GM12878 (cell line): ENCODE results near the gene KLHL10. TPM values are rescaled to one million over a fixed set of nuclear protein-coding genes. Genes with fewer than 3 reads are reported as not detected.

Source experiments
- ATAC-seq: fragments of 200-7000 bp; cut with Tn5 transposase; 3 replicates; pipeline ENCODE4 v1.9.1; 2020; ENCODE audit warnings: mild to moderate bottlenecking, moderate library complexity
- BruUV-seq: library from RNA; stranded (reverse); fragments of 400-500 nt; replicated peaks from 2 replicates; lab custom pipeline; 2021; lab: Mats Ljungman, UMichigan
- CTCF ChIA-PET: fragments of 300-600 bp; sonication (Branson Sonifier 250); formaldehyde crosslinking; extraction: SDS; loops from one replicate; lab custom pipeline; 2021; ENCODE audit warnings: inconsistent platforms; lab: Yijun Ruan, JAX
- POLR2A ChIA-PET: fragments of 350-600 bp; formaldehyde crosslinking; extraction: SDS; loops from one replicate; lab custom pipeline; 2021; ENCODE audit warnings: inconsistent platforms; lab: Charles Lee
- RAD21 ChIA-PET: fragments of 300-600 bp; sonication (Branson Sonifier 250); formaldehyde crosslinking; loops from one replicate; lab custom pipeline; 2023; ENCODE audit warnings: antibody characterized with exemption; ENCODE audit not compliant: unreplicated experiment; lab: Charles Lee
- SMC1A ChIA-PET: fragments of 300-600 bp; sonication (Branson Sonifier 250); formaldehyde crosslinking; loops from one replicate; lab custom pipeline; 2023; ENCODE audit not compliant: unreplicated experiment, uncharacterized antibody; lab: Charles Lee
- DNase-seq: peaks from one replicate; pipeline ENCODE4 v3.0.0-alpha.2; 2011; ENCODE audit warnings: low read depth, low spot score
- FAIRE-seq: peaks from 3 replicates; lab custom pipeline; 2011; peaks lifted over from hg19 to GRCh38; lab: Jason Lieb, UNC
- H2AFZ ChIP-seq: 2 replicates; pipeline ENCODE4 v1.6.0; 2011; ENCODE audit warnings: low read depth, low read length, control low read depth; ENCODE audit not compliant: control insufficient read depth
- H3K27ac ChIP-seq: 2 replicates; pipeline ENCODE4 v1.5.1; 2011; ENCODE audit warnings: control low read depth; ENCODE audit not compliant: control insufficient read depth, insufficient read depth
- H3K27me3 ChIP-seq, 2 experiments: replicated peaks in 1 of 2; 2 replicates each; pipeline versions ENCODE4 v1.6.0 to v1.6.1; 2011; ENCODE audit warnings: low read length in 1 of 2; ENCODE audit not compliant: control insufficient read depth in 2 of 2, insufficient read depth in 2 of 2
- H3K36me3 ChIP-seq, 2 experiments: 2 replicates each; pipeline ENCODE4 v1.5.1; 2011; ENCODE audit warnings: low read length in 1 of 2; ENCODE audit not compliant: control insufficient read depth in 2 of 2, insufficient read depth in 2 of 2
- H3K4me1 ChIP-seq: 2 replicates; pipeline ENCODE4 v1.6.1; 2011; ENCODE audit warnings: mild to moderate bottlenecking, low read length, moderate library complexity, mixed read lengths; ENCODE audit not compliant: control insufficient read depth, insufficient read depth
- H3K4me2 ChIP-seq: 2 replicates; pipeline ENCODE4 v1.6.0; 2011; ENCODE audit warnings: control low read depth; ENCODE audit not compliant: control insufficient read depth, insufficient read depth
- H3K4me3 ChIP-seq: fragments of 200-600 bp; sonication (generic); 2 replicates; pipeline ENCODE4 v1.5.1; 2016
- H3K79me2 ChIP-seq: 2 replicates; pipeline ENCODE4 v1.6.0; 2011; ENCODE audit warnings: low read length; ENCODE audit not compliant: control insufficient read depth, insufficient read depth
- H3K9ac ChIP-seq: 2 replicates; pipeline ENCODE4 v1.8.0; 2011; ENCODE audit warnings: low read length, control low read depth, mixed read lengths; ENCODE audit not compliant: control insufficient read depth, insufficient read depth
- H3K9me3 ChIP-seq: replicated peaks from 3 replicates; pipeline ENCODE4 v1.5.1; 2011; ENCODE audit warnings: mild to moderate bottlenecking, low read length; ENCODE audit not compliant: control insufficient read depth, insufficient read depth
- H4K20me1 ChIP-seq: 2 replicates; pipeline ENCODE4 v1.6.0; 2011; ENCODE audit not compliant: control insufficient read depth, insufficient read depth
- CBFB ChIP-seq: IDR thresholded peaks from 2 replicates; pipeline ENCODE4 v1.6.1; 2016; ENCODE audit warnings: antibody characterized with exemption, low read depth
- CHD4 ChIP-seq: fragments of 200-600 bp; sonication (generic); IDR thresholded peaks from 2 replicates; pipeline ENCODE4 v1.6.1; 2016; ENCODE audit warnings: mild to moderate bottlenecking
- EED ChIP-seq: sonication (generic); IDR thresholded peaks from 2 replicates; pipeline ENCODE4 v1.6.1; 2016; ENCODE audit warnings: antibody characterized with exemption, low read depth
- FOXM1 ChIP-seq: IDR thresholded peaks from 2 replicates; pipeline ENCODE4 v1.6.1; 2012; ENCODE audit warnings: low read depth, mild to moderate bottlenecking, inconsistent platforms, low read length, moderate library complexity
- GATAD2B ChIP-seq: fragments of 450-650 bp; conservative IDR thresholded peaks from 2 replicates; pipeline ENCODE4 v1.6.1; 2017; ENCODE audit warnings: low read depth, mild to moderate bottlenecking, moderate library complexity
- HCFC1 ChIP-seq: fragments of 150-350 bp; IDR thresholded peaks from 2 replicates; pipeline ENCODE4 v1.6.1; 2014; ENCODE audit warnings: low read length
- HDGF ChIP-seq: fragments of 450-650 bp; IDR thresholded peaks from 2 replicates; pipeline ENCODE4 v1.6.1; 2016; ENCODE audit warnings: antibody characterized with exemption
- IKZF2 ChIP-seq, 2 experiments: fragments of 450-650 bp; IDR thresholded peaks; 2 replicates each; pipeline ENCODE4 v1.6.1; 2017; ENCODE audit warnings: mild to moderate bottlenecking in 2 of 2, moderate library complexity in 2 of 2
- ZNF24 ChIP-seq: fragments of 450-650 bp; IDR thresholded peaks from 2 replicates; pipeline ENCODE4 v1.6.1; 2017; ENCODE audit warnings: antibody characterized with exemption, mild to moderate bottlenecking
- WGBS: methylation state at CpG from one replicate; pipeline ENCODE4 v1.1.6; 2016; ENCODE audit warnings: low lambda C conversion rate; ENCODE audit not compliant: insufficient replicate concordance, insufficient coverage; ENCODE audit errors: missing lambda C conversion rate; 5-methylcytosine and 5-hydroxymethylcytosine counted together
- in situ Hi-C: fragments of 300-500 bp; cut with MboI; formaldehyde crosslinking; loops from 9 replicates; pipeline ENCODE4 v1.14.3; 2018; ENCODE audit warnings: mixed read lengths
- intact Hi-C: fragments of 100-400 bp; cut with micrococcal nuclease; formaldehyde crosslinking; loops from one replicate; pipeline ENCODE4 v1.14.2; 2022; ENCODE audit not compliant: unreplicated experiment
- polyA plus RNA-seq, 11 experiments: library from polyadenylated mRNA; depleted of rRNA in 4 of 11; unstranded in 6 of 11; stranded (reverse) in 5 of 11; fragments of >200 nt; fragmentation: Nextera tagmentation in 4 of 11; fragmentation: Illumina TruSeq in 1 of 11; extraction: Ambion mirVana in 4 of 11; extraction: Trizol in 1 of 11; gene quantifications; 1 replicate in 1 of 11; 2 replicates in 10 of 11; pipeline versions ENCODE4 v1.2.1 to v1.2.3, GENCODE V29; 2011 to 2016; ENCODE audit warnings: inconsistent platforms in 2 of 11, missing spikeins in 2 of 11, low read depth in 1 of 11
- total RNA-seq, 4 experiments: library from RNA; depleted of rRNA in 3 of 4; stranded (reverse); fragments of >200 nt in 3 of 4; fragmentation: Illumina TruSeq in 1 of 4; extraction: Trizol in 1 of 4; gene quantifications; 2 replicates each; pipeline versions ENCODE4 v1.2.1 to v1.2.3, GENCODE V29; 2013 to 2021
- TF ChIP-seq, protein P1 (sequence below): fragments of 450-650 bp; IDR thresholded peaks from 2 replicates; pipeline ENCODE4 v1.6.1; 2017; ENCODE audit warnings: mild to moderate bottlenecking
- TF ChIP-seq, protein P2 (sequence below): IDR thresholded peaks from 2 replicates; pipeline ENCODE4 v1.6.1; 2012; ENCODE audit warnings: low read depth, low read length, improper control_type of control experiment

KLHL10 gene
- total and polyA plus RNA-seq, 10 of the 15 experiments (the other 5 are each of a cell fraction or from before 2014, with no cell fraction given): 0.13 to 0.62 (median 0.20) TPM; not detected in 4

DNA sequence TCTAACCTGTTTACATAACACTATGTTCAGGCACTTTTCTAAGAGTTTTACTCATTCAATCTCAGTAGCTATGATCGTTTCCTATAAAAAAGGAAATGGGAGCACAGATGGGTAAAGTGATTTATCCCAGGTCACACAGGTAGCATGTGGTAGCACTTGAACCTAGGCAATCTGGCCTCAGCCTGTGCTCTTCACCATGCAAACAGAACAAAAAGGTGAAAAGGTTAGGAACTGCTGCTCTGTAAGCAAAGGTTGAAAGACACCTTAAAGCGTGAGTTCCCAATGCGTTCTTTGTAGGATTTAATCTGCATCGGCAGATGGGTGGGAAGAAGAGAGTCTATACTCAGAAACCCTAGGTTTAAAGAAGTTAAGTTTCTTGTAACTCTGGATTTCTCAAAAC lies 42.5 kb downstream of the KLHL10 start:
- intact Hi-C loops: no loop called here
- SMC1A ChIA-PET: no interaction called here

More for the DNA sequence above, 42.5 kb downstream of the KLHL10 start:
- H3K36me3 ChIP-seq: peaks cover 20 to 23% of the 10 kb centered on the region in 2 experiments
- no peaks in the 10 kb centered on the region for H3K9me3 ChIP-seq
- H4K20me1 ChIP-seq: no peaks in the 10 kb centered on the region
- TF ChIP-seq CBFB (no peak), HDGF (no peak), CHD4 (no peak), GATAD2B (no peak), HCFC1 (no peak), FOXM1 (no peak), IKZF2 (IDR thresholded peaks at IDR 0.05) (no peak), ZNF24 (no peak), EED (no peak)
- TF ChIP-seq, protein P1, sequence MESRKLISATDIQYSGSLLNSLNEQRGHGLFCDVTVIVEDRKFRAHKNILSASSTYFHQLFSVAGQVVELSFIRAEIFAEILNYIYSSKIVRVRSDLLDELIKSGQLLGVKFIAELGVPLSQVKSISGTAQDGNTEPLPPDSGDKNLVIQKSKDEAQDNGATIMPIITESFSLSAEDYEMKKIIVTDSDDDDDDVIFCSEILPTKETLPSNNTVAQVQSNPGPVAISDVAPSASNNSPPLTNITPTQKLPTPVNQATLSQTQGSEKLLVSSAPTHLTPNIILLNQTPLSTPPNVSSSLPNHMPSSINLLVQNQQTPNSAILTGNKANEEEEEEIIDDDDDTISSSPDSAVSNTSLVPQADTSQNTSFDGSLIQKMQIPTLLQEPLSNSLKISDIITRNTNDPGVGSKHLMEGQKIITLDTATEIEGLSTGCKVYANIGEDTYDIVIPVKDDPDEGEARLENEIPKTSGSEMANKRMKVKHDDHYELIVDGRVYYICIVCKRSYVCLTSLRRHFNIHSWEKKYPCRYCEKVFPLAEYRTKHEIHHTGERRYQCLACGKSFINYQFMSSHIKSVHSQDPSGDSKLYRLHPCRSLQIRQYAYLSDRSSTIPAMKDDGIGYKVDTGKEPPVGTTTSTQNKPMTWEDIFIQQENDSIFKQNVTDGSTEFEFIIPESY: no peak
- TF ChIP-seq, protein P2, sequence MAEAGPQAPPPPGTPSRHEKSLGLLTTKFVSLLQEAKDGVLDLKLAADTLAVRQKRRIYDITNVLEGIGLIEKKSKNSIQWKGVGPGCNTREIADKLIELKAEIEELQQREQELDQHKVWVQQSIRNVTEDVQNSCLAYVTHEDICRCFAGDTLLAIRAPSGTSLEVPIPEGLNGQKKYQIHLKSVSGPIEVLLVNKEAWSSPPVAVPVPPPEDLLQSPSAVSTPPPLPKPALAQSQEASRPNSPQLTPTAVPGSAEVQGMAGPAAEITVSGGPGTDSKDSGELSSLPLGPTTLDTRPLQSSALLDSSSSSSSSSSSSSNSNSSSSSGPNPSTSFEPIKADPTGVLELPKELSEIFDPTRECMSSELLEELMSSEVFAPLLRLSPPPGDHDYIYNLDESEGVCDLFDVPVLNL: no peak
- H2AFZ ChIP-seq: no peak overlapping the region
- H3K79me2 ChIP-seq: no peaks in the 10 kb centered on the region
- H3K27me3 ChIP-seq: no peaks in the 10 kb centered on the region
- H3K4me2 ChIP-seq: no peak overlapping the region
- no peak for ATAC-seq
- ChIA-PET RAD21 (no interaction called here), POLR2A (interaction anchor here (0.6 kb wide), 1 partner anchor 104 kb away, joined by 5 read pairs; no protein-coding TSS in a partner anchor), CTCF (no interaction called here)
- WGBS: 95% methylated on average over 4 of the region's 4 CpGs
- H3K4me1 ChIP-seq: no peaks in the 10 kb centered on the region
- DNase-seq: no peak
- H3K4me3 ChIP-seq: no peak overlapping the region
- in situ Hi-C loops: no loop called here
- FAIRE-seq: no peak
- BruUV-seq: no TSS peak
- H3K27ac ChIP-seq: no peak overlapping the region
- H3K9ac ChIP-seq: no peak overlapping the region
